ENCODE results near the gene SAFB.
A peak's percentile ranks its signal among the peaks of the same experiment; 100 is the strongest.

SAFB gene

DNA sequence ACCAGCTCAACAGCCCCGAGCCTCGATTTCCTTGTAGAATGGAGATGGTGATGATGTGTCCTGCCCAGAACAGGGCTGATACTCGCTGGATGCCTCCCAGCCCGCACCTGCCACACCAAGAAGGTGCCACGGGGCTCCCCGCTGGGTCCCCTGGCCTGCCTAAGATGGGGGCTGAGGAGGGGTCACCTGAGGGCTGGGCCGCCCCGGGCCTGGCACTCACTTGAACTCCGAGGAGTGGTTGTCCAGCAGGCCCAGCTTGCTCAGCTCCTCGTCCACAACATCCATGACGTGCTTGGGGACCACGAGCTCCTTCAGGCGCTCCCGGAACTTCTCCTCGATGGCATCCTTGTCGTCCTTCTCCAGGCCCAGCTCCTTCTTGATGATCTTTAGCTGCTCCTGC is 82.7 kb downstream of the SAFB start:
- Histone ChIP-seq H4K8ac (ENCODE audit: low read depth, low read length) (no peak overlapping the region), H3K36me3 (ENCODE audit: control insufficient read depth in 1 of 2, insufficient read depth in 2 of 2, low read length in 2 of 2) (peaks cover 71 to 75% of the 10 kb centered on the region in 2 experiments)

DNA sequence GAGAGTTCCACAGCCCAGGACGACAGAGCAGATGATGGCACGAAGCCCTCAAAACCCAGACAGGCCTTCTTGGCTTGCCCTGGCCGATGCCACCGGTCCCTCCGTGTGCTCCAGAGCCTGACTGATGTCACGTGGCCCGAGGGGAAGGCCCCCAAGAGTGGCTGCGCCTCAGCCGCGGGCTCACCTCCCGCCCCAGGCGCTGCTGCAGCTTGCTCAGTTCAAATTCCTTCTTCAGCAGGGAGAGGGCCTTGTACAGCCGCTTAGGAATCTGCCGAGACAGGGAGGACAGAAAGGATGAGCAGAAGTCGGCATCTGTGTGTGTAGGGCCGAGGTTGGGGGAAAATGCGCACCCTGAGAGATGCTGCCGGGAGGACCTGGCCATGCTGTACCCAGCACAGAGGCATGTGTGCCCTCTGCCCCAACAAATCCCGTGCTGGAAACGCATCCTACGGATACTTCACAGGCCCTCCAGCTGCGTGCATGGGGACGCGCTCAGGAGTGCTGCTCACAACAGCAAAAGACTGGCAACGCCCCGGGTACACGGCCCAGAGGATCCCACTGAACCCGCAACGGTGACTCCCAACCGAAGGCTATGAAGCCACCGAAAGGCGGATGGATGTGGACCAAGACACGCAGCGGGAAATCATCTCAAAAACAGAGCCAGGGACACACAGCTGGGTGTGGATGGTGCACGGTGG is 84.1 kb downstream of the SAFB start:
- no CpG with 5 or more reads among the region's 35 CpGs for WGBS (ENCODE audit: extremely low coverage, insufficient coverage, insufficient read length)
- no peaks in the 10 kb centered on the region for H3K27me3 ChIP-seq (ENCODE audit: insufficient read depth, low read length)
- no peak overlapping the region for H4K12ac ChIP-seq (ENCODE audit: low read depth, low read length)
- H3K4me1 ChIP-seq (ENCODE audit: control insufficient read depth in 1 of 2, insufficient read depth in 2 of 2, low read length in 2 of 2): no peaks in the 10 kb centered on the region
- no peak overlapping the region for H3K4me3 ChIP-seq (ENCODE audit: low read depth, low read length)
- peaks cover 77 to 79% of the 10 kb centered on the region in 2 experiments for H3K36me3 ChIP-seq (ENCODE audit: control insufficient read depth in 1 of 2, insufficient read depth in 2 of 2, low read length in 2 of 2)
- H3K14ac ChIP-seq (ENCODE audit: low read length): no peak overlapping the region
- H3K9me3 ChIP-seq (ENCODE audit: insufficient read depth, low read depth, low read length): peaks cover 2% of the 10 kb centered on the region
- H3K4ac ChIP-seq (ENCODE audit: low read depth, low read length): no peak overlapping the region
- no peak overlapping the region for H4K8ac ChIP-seq (ENCODE audit: low read depth, low read length)
- no peak overlapping the region for H2BK12ac ChIP-seq (ENCODE audit: low read length)
- no peak overlapping the region for H3K18ac ChIP-seq (ENCODE audit: low read length)
- H3K79me1 ChIP-seq (ENCODE audit: low read length): no peaks in the 10 kb centered on the region
- H3K4me2 ChIP-seq (ENCODE audit: low read length): no peak overlapping the region
- no peak overlapping the region for H3K9ac ChIP-seq (ENCODE audit: low read length)
- no peak for DNase-seq
- H3K27ac ChIP-seq (ENCODE audit: low read depth, low read length): no peak overlapping the region
- no peak overlapping the region for H2AFZ ChIP-seq (ENCODE audit: insufficient read depth, low read length, poor library complexity)
- no peak overlapping the region for H2BK120ac ChIP-seq (ENCODE audit: insufficient read depth, low read length, poor library complexity)
- H4K91ac ChIP-seq (ENCODE audit: low read depth, low read length): no peak overlapping the region
- no peak overlapping the region for H3K23ac ChIP-seq (ENCODE audit: low read length)
- H2BK5ac ChIP-seq (ENCODE audit: low read depth, low read length, poor library complexity): no peak overlapping the region
- no peak overlapping the region for H2AK5ac ChIP-seq (ENCODE audit: low read length)
- H3K79me2 ChIP-seq (ENCODE audit: control insufficient read depth, insufficient read depth, low read length, poor library complexity): no peaks in the 10 kb centered on the region

More for the DNA sequence above, 82.7 kb downstream of the SAFB start:
- H3K14ac ChIP-seq (ENCODE audit: low read length): no peak overlapping the region
- no CpG with 5 or more reads among the region's 16 CpGs for WGBS (ENCODE audit: extremely low coverage, insufficient coverage, insufficient read length)
- H4K12ac ChIP-seq (ENCODE audit: low read depth, low read length): peak overlapping the region; percentile 18
- H2BK120ac ChIP-seq (ENCODE audit: insufficient read depth, low read length, poor library complexity): no peak overlapping the region
- DNase-seq: no peak
- no peaks in the 10 kb centered on the region for H3K27me3 ChIP-seq (ENCODE audit: insufficient read depth, low read length)
- no peaks in the 10 kb centered on the region for H3K4me1 ChIP-seq (ENCODE audit: control insufficient read depth in 1 of 2, insufficient read depth in 2 of 2, low read length in 2 of 2)
- H3K4me3 ChIP-seq (ENCODE audit: low read depth, low read length): no peak overlapping the region
- H3K27ac ChIP-seq (ENCODE audit: low read depth, low read length): no peak overlapping the region
- no peak overlapping the region for H2AFZ ChIP-seq (ENCODE audit: insufficient read depth, low read length, poor library complexity)
- no peak overlapping the region for H3K9ac ChIP-seq (ENCODE audit: low read length)
- no peaks in the 10 kb centered on the region for H3K79me2 ChIP-seq (ENCODE audit: control insufficient read depth, insufficient read depth, low read length, poor library complexity)
- H2BK5ac ChIP-seq (ENCODE audit: low read depth, low read length, poor library complexity): no peak overlapping the region
- no peak overlapping the region for H2AK5ac ChIP-seq (ENCODE audit: low read length)
- H3K9me3 ChIP-seq (ENCODE audit: insufficient read depth, low read depth, low read length): peaks cover 9% of the 10 kb centered on the region
- H3K18ac ChIP-seq (ENCODE audit: low read length): no peak overlapping the region
- no peak overlapping the region for H3K23ac ChIP-seq (ENCODE audit: low read length)
- no peak overlapping the region for H3K4me2 ChIP-seq (ENCODE audit: low read length)
- H3K79me1 ChIP-seq (ENCODE audit: low read length): no peaks in the 10 kb centered on the region
- H2BK12ac ChIP-seq (ENCODE audit: low read length): no peak overlapping the region
- H3K4ac ChIP-seq (ENCODE audit: low read depth, low read length): no peak overlapping the region
- no peak overlapping the region for H4K91ac ChIP-seq (ENCODE audit: low read depth, low read length)

GRCh38 chr19:5707576-5708575 is 85.0 kb downstream of the SAFB start:
- Histone ChIP-seq H2AFZ (ENCODE audit: insufficient read depth, low read length, poor library complexity) (no peak overlapping the region), H2AK5ac (ENCODE audit: low read length) (no peak overlapping the region), H3K23ac (ENCODE audit: low read length) (no peak overlapping the region), H4K8ac (ENCODE audit: low read depth, low read length) (no peak overlapping the region), H3K9me3 (ENCODE audit: insufficient read depth, low read depth, low read length) (peaks cover 2% of the 10 kb centered on the region), H3K36me3 (ENCODE audit: control insufficient read depth in 1 of 2, insufficient read depth in 2 of 2, low read length in 2 of 2) (peaks cover 85 to 87% of the 10 kb centered on the region in 2 experiments), H2BK120ac (ENCODE audit: insufficient read depth, low read length, poor library complexity) (no peak overlapping the region), H3K27ac (ENCODE audit: low read depth, low read length) (no peak overlapping the region), H4K91ac (ENCODE audit: low read depth, low read length) (no peak overlapping the region), H3K4ac (ENCODE audit: low read depth, low read length) (no peak overlapping the region), H3K79me1 (ENCODE audit: low read length) (no peaks in the 10 kb centered on the region), H3K18ac (ENCODE audit: low read length) (no peak overlapping the region), H3K4me3 (ENCODE audit: low read depth, low read length) (no peak overlapping the region), H3K9ac (ENCODE audit: low read length) (no peak overlapping the region), H2BK5ac (ENCODE audit: low read depth, low read length, poor library complexity) (no peak overlapping the region), H4K12ac (ENCODE audit: low read depth, low read length) (no peak overlapping the region), H3K79me2 (ENCODE audit: control insufficient read depth, insufficient read depth, low read length, poor library complexity) (no peaks in the 10 kb centered on the region), H3K4me1 (ENCODE audit: control insufficient read depth in 1 of 2, insufficient read depth in 2 of 2, low read length in 2 of 2) (no peaks in the 10 kb centered on the region), H2BK12ac (ENCODE audit: low read length) (no peak overlapping the region), H3K14ac (ENCODE audit: low read length) (no peak overlapping the region), H3K4me2 (ENCODE audit: low read length) (no peak overlapping the region), H3K27me3 (ENCODE audit: insufficient read depth, low read length) (no peaks in the 10 kb centered on the region)
- no peak for DNase-seq
- no CpG with 5 or more reads among the region's 37 CpGs for WGBS (ENCODE audit: extremely low coverage, insufficient coverage, insufficient read length)

- no CpG with 5 or more reads among the region's 8 CpGs for WGBS (ENCODE audit: extremely low coverage, insufficient coverage, insufficient read length)
- Histone ChIP-seq H2BK120ac (ENCODE audit: insufficient read depth, low read length, poor library complexity) (no peak overlapping the region), H3K23ac (ENCODE audit: low read length) (no peak overlapping the region), H4K8ac (ENCODE audit: low read depth, low read length) (no peak overlapping the region), H3K4me2 (ENCODE audit: low read length) (no peak overlapping the region), H3K9ac (ENCODE audit: low read length) (no peak overlapping the region), H3K27ac (ENCODE audit: low read depth, low read length) (no peak overlapping the region), H2BK12ac (ENCODE audit: low read length) (no peak overlapping the region), H3K4me1 (ENCODE audit: control insufficient read depth in 1 of 2, insufficient read depth in 2 of 2, low read length in 2 of 2) (no peaks in the 10 kb centered on the region), H3K9me3 (ENCODE audit: insufficient read depth, low read depth, low read length) (no peaks in the 10 kb centered on the region), H2AK5ac (ENCODE audit: low read length) (no peak overlapping the region), H4K12ac (ENCODE audit: low read depth, low read length) (peak overlapping the region; percentile 60), H3K36me3 (ENCODE audit: control insufficient read depth in 1 of 2, insufficient read depth in 2 of 2, low read length in 2 of 2) (peaks cover 67 to 69% of the 10 kb centered on the region in 2 experiments), H3K79me1 (ENCODE audit: low read length) (no peaks in the 10 kb centered on the region), H3K4me3 (ENCODE audit: low read depth, low read length) (no peak overlapping the region), H2AFZ (ENCODE audit: insufficient read depth, low read length, poor library complexity) (no peak overlapping the region), H3K18ac (ENCODE audit: low read length) (peak overlapping the region; percentile 42), H3K79me2 (ENCODE audit: control insufficient read depth, insufficient read depth, low read length, poor library complexity) (no peaks in the 10 kb centered on the region), H3K4ac (ENCODE audit: low read depth, low read length) (no peak overlapping the region), H2BK5ac (ENCODE audit: low read depth, low read length, poor library complexity) (no peak overlapping the region), H3K27me3 (ENCODE audit: insufficient read depth, low read length) (no peaks in the 10 kb centered on the region), H3K14ac (ENCODE audit: low read length) (no peak overlapping the region), H4K91ac (ENCODE audit: low read depth, low read length) (no peak overlapping the region)
- DNase-seq: no peak
These were observed 88.1 kb downstream of the SAFB start for GRCh38 chr19:5711025-5711424.

Data from trophoblast cell (in vitro differentiated cells and primary cell).